ENCODE measurements around the gene SLC11A1.

Gene SLC11A1

GRCh38 chr2:218429911-218430692 lies 48.0 kb downstream of the SLC11A1 start:
- H3K4me3 ChIP-seq (ENCODE audit: low read depth, low read length) = no peak overlapping the region
- no peak for DNase-seq (ENCODE audit: low read depth, low spot score)
- ChIA-PET CTCF (interaction anchor here (1.8 kb wide), 1 partner anchor 21 kb away, joined by 4 read pairs; no protein-coding TSS in a partner anchor), POLR2A (interaction anchor here (0.6 kb wide), 1 partner anchor 501 kb away, joined by 3 read pairs; no protein-coding TSS in a partner anchor)
- no peak for TF ChIP-seq CTCF (IDR thresholded peaks at IDR 0.05; ENCODE audit: insufficient read depth, low read length, missing control alignments)

- no peak for TF ChIP-seq CTCF (IDR thresholded peaks at IDR 0.05; ENCODE audit: insufficient read depth, low read length, missing control alignments)
- ChIA-PET POLR2A (interaction anchor here (0.6 kb wide), 1 partner anchor 501 kb away, joined by 3 read pairs; no protein-coding TSS in a partner anchor), CTCF (interaction anchor here (1.8 kb wide), 1 partner anchor 22 kb away, joined by 4 read pairs; no protein-coding TSS in a partner anchor)
- DNase-seq (ENCODE audit: low read depth, low spot score) = no peak
- H3K4me3 ChIP-seq (ENCODE audit: low read depth, low read length) = no peak overlapping the region
Measured at GRCh38 chr2:218430721-218431120, 48.6 kb downstream of the SLC11A1 start.

GRCh38 chr2:218431878-218432277 lies 49.8 kb downstream of the SLC11A1 start:
- POLR2A ChIA-PET = no interaction called here
- CTCF ChIA-PET = interaction anchor here (1.8 kb wide), 1 partner anchor 23 kb away, joined by 4 read pairs; no protein-coding TSS in a partner anchor
- H3K4me3 ChIP-seq (ENCODE audit: low read depth, low read length) = no peak overlapping the region
- no peak for TF ChIP-seq CTCF (IDR thresholded peaks at IDR 0.05; ENCODE audit: insufficient read depth, low read length, missing control alignments)
- no peak for DNase-seq (ENCODE audit: low read depth, low spot score)

- no peak overlapping the region for H3K4me3 ChIP-seq (ENCODE audit: low read depth, low read length)
- no peak for TF ChIP-seq CTCF (IDR thresholded peaks at IDR 0.05; ENCODE audit: insufficient read depth, low read length, missing control alignments)
- CTCF ChIA-PET = no interaction called here
- DNase-seq (ENCODE audit: low read depth, low spot score) = no peak
- POLR2A ChIA-PET = no interaction called here
Measured at GRCh38 chr2:218432676-218433365, 50.7 kb downstream of the SLC11A1 start.

- CTCF ChIA-PET = no interaction called here
- TF ChIP-seq CTCF (IDR thresholded peaks at IDR 0.05; ENCODE audit: insufficient read depth, low read length, missing control alignments) = no peak
- no peak for DNase-seq (ENCODE audit: low read depth, low spot score)
- POLR2A ChIA-PET = no interaction called here
- H3K4me3 ChIP-seq (ENCODE audit: low read depth, low read length) = no peak overlapping the region
Measured at GRCh38 chr2:218434456-218434855, 52.4 kb downstream of the SLC11A1 start.

Data from AG04449 (cell line).